Stimulated activated CD4-positive, alpha-beta T cell treated with anti-CD3 and anti-CD28 coated beads, Interleukin-1b, Interleukin-23, amount 100 ng/mL, for 1 hour (primary cell): ENCODE data around the gene ZNF134.
A peak's percentile ranks its signal among the peaks of the same experiment; 100 is the strongest.

Source experiments
- DNase-seq, 2 donors: peaks; one replicate each; pipeline ENCODE4 v3.0.0-alpha.2; 2020; ENCODE audit warnings: low read depth in 2 of 2

ZNF134 gene

GRCh38 chr19:57613941-57614743, at the start of gene ZNF134:
ZNF134 (plus strand) TSS chr19:57614242; CDS start chr19:57619469, 5,227 bp downstream.
- DNase-seq, result peak; percentile 68 to 79

DNA sequence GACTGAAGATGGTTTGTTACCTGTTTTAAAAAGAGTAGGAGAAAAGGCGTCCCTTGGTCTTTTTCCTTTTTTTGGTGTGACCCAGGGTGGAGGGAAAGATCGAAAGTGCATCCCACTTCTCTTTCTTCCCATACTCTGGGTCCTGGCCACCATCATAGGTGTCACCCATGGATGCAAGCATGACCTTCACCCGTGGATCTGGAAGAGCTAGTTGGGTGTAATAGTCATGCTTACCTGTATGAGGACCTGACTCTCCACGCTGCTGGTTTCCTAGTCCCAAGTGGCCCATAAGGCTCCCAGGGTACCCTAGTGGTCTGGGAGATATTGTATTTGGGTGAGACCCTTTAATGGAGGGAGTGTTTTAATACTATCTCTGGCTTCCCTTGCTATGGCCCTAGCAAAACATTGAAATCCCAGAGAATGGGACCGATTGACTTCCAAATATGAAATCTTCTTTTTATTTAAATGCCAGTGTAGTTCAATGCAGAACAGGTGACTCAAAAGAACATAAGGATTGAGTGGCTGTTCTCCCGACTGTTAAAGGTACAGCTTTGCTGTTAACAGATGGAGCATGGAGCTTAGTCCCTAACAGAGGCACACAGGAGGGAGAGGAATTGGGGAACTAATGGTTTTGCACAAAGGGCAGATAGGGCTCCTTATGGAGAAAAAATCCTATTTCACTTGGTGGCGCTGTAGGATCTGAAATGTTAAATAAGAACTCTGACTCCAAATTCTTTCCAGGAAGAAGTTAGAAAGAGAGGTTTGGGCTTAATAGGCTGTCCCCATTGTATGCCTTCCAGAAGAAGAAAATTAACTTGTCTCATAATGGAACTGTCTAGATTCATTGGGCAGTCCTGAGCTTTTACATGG, 47.4 kb upstream of the ZNF134 start:
- no peak for DNase-seq

GRCh38 chr19:57570707-57571106, 43.3 kb upstream of the ZNF134 start:
- no peak for DNase-seq

DNA sequence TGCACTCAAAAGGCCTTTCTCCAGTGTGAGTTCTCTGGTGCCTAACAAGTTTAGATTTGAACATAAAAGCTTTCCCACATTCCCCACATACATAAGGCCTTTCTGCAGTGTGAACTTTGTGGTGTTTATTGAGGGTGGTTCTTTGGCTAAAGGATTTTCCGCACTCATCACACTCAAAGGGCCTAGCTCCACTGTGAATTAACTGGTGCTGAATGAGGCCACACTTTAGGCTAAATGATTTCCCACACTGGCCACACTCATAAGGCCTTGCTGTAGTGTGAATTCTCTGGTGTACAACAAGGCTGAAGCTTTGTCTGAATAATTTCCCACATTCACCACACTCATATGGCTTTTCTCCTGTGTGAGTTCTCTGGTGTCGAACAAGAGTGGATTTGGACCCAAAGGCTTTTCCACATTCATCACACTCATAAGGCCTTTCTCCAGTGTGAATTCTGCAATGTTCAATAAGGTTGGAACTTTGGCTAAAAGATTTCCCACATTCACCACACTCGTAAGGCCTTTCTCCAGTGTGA, 41.6 kb upstream of the ZNF134 start:
- DNase-seq, result no peak

GRCh38 chr19:57576661-57577060, 37.4 kb upstream of the ZNF134 start:
- DNase-seq, result no peak

DNA sequence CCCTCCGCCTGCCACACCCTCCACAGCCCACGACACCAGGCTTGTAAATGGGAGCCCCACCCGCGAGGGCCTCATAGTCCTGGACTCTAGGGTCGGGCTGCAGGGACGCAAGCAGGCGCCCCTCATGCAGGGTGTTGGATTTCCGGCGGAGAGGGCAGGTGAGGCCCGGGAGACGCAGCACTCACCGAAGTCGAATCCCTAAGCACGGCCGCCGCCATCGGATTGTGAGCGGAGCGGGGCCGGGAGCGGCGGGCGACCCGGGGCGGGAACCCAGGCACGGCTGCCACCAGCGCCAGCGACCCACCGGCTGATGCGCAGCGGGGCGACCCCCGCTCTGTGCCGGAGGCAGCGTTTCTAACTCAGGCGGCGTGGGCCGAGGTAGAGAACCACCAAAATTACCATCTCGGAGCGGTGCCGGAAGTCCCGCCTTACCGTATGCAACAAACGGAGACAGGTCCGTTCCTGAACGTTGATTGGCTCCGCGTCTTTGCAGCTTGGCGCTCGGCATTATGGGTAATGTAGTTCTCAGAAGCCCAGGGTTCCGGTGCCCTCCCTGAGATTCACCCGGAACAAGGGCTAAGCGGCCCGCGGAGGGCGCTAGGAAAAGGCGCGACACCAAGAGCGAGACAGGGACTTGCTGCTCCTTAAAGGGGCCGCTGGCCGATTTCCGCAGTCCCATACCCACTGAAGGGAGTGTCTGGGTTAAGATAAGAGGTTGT, 35.4 kb upstream of the ZNF134 start, which contains the start of gene ZNF416:
TSS of gene ZNF416 (minus strand) at position 425 of the 719 bp plus-strand sequence. CDS start at position 218, 207 bp downstream.
- peak; percentile 78 to 89 for DNase-seq

DNA sequence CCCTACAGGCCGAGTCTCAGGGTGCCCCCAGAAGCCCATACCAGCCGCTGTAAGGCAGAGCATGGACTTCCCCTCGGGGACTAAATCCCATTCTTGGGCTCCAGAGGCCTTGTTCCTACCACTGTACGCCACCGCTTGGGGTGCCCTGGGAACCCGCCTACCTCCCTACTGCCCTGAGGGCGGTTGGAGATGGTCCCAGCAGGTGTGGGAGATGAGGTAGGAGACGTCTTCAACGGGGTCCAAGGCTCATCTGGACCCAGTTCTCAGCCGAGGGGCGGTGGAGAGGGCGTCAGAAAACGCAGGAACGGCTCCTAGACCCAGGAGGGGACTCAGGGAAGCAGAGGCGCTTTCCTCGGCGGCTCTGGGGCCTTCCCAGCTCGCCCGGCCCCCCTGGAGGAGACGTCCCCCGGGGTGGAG, 30.9 kb upstream of the ZNF134 start:
- no peak for DNase-seq

DNA sequence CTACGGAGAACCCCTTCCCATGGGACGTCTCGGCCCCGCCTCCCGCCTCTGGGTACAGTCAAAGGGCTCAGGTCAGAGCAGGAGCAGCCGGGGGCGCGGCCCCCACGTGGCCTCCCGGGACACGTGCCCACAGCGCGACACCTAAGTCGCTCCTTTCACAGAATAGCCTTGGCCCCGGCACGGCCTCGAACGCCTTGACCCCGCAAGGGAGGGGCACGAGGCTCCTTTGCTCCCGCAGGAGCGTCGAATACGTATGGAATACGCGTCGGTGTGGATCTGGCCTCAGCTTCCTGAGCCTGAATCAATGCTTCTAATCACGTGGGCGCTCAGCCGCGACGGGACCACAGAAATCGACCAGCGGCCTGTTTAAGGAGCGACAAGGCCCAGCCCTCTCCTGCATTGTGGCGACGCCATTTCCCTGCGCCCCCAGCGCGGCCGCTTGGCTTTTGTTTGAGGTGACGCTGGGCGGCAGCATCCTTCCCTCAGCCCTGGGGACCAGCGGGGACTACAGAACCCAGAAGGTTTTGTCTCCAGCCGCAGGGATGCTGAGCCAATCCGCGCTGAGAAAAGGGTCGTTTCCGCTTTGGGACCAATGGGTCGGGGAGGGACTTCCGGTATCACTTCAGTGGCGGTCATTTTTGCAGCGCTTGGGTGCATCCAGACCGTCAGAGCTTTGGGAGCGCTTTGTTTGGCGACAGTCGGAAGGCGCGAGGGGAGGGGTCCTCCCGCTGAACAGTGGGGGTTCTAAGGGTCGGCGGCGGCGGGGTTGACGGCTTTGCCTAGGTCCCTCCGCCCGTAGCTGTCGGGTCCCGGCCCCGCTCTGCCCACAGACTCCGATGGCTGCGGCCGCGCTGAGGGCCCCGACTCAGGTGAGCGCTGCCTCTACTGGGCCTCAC, 30.3 kb upstream of the ZNF134 start, which contains the start of gene ZIK1:
TSS of gene ZIK1 (plus strand) at position 625 of the 896 bp plus-strand sequence. CDS start at position 837, 212 bp downstream.
- DNase-seq, result peak; percentile 58 to 67

DNA sequence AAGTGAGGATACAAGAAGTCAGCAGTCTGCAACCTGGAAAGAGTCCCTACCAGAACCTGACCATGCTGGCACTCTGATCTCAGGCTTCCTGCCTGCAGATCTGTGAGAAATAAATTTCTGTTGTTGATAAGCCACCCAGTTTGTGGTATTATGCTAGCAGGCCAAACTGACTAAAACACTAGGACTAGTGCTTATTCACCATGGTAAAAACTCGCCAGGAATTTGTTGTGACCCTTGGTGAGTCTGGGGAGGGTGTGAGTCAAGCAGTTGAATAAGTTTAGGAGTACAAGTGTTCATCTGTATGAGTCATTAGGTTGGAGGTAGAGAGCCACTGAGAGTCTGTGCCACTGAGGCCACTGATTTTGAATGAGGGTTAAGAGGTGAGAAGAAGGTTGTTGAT, 26.5 kb upstream of the ZNF134 start:
- DNase-seq, result no peak

- DNase-seq, result no peak
Observed at GRCh38 chr19:57599377-57599760, 14.7 kb upstream of the ZNF134 start.

DNA sequence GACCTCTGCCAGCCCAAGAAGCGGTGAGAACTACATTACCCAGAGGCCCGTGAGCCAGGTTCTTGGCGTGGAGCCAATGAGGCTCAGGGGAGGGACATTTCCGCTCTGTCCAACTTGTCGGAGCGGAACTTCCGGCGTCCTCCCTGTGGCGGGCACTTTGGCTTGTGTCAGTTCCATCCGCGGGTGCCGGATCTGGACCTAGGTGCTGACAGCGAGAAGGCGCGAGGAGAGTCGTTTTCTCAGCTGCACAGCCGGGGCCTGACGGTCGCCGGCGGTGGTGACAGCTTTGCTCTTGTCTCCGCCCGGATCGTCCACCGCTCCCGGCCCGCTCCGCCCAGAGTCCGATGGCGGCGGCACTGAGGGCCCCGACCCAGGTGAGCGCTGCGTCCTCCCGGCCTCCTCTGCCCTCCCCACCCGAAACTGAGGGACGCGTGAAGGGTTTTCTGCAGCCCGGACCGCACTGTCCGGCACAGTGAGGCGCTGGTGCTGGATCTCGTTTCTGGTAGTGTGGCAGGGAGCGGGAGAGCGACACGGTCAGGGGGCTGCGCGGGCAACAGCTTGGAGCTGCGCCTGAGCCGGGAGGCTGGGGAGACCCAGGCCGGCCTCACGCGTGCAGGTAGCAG, 14.2 kb upstream of the ZNF134 start, which contains the start of gene ZNF530:
TSS of gene ZNF530 (plus strand) at position 125 of the 623 bp plus-strand sequence. CDS start 4,461 bp downstream, outside the sequence.
- peak; percentile 59 to 75 for DNase-seq

GRCh38 chr19:57606931-57607330, 7.1 kb upstream of the ZNF134 start:
- DNase-seq, result no peak

- DNase-seq, result no peak
Observed at GRCh38 chr19:57611113-57611512, 2.9 kb upstream of the ZNF134 start.

GRCh38 chr19:57615346-57615745, 1.3 kb downstream of the ZNF134 start:
- no peak for DNase-seq

- no peak for DNase-seq
Observed at GRCh38 chr19:57620673-57621348, 6.8 kb downstream of the ZNF134 start.

DNA sequence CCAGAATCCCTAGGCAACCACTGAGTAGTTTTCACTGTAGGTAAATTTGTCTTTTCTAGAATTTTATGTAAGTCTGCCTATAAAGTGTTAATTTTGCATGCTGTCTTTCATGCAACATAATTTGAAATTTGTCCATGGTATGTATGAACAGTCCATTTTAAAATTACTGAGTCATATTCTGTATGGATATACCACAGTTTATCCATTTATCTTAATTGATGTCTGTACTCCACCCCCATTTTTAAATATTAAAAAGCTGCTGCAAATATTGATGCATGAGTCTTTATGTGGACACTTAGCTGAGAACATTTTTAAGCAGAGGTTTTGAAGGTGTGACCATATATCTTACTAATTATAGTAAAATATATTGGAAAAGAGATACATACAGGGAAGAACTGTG, 9.0 kb downstream of the ZNF134 start:
- DNase-seq, result no peak

DNA sequence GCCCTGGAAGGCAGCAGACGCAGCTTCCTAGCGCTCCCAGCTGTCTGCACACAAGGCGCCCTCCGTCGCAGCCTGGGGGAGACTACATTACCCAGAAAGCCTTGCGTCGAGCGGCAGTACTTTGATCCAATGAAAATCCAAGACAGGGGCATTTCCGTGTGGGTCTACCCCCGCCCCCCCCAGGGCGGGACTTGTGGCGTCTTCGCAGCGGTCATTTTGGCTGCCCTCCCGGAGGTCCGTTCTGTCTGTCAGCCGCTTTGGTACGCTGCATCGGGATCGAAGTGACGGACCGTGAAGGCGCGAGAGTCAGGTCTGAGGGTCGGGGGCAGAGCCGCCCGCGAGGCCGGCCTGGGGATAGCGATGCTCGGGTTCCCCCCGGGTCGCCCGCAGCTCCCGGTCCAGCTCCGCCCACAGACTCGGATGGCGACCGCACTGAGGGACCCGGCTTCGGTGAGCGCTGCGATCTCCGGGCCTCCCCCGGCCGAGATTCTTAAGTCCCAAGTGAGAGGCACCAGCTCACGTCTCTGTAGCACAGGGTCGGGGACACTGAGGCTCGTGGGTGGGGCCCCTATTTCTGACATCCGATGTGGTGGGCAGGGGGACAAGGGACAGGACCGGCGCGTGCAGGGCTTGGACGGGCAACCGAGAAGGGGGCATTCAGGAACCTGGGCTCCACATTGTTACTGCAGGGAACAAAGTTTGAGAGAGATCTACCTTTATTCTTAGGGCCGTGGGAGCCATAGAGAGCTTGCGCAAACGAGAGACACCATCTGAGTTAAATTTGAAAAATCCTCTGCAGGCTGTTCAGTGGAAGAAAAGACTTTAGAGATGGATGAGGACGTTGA, 19.2 kb downstream of the ZNF134 start, which contains the start of gene ZNF211:
TSS of gene ZNF211 (plus strand) at position 182 of the 845 bp plus-strand sequence. CDS start at position 361, 179 bp downstream.
- peak; percentile 60 to 72 for DNase-seq

DNA sequence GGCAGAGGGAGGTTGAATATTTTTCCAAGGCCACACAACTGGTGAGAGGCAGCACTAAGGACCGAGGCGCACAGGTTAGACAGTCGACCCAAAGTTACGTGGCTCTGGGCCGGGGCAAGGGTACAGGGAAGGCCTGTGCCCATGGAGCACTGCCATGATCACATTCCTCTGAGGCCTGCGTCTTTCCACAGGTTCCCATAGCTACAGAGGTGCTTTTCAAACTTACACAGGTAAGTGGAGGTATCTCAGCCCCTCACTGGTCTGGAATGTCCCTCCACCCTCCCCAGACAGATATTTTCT, 19.7 kb downstream of the ZNF134 start:
- DNase-seq, result no peak
